IMR-90 (cell line): ENCODE measurements around the gene TMED8. TPM values are rescaled to one million over a fixed set of nuclear protein-coding genes. Genes with fewer than 3 reads are reported as not detected.

Experiments
- ATAC-seq: fragments of 200-7000 bp; cut with Tn5 transposase; 2 replicates; pipeline ENCODE4 v1.9.1; 2020; ENCODE audit warnings: low read depth, mild to moderate bottlenecking, moderate library complexity
- BruUV-seq: library from RNA; stranded (reverse); fragments of 400-500 nt; replicated peaks from 2 replicates; lab custom pipeline; 2021; lab: Mats Ljungman, UMichigan
- CTCF ChIA-PET: fragments of 300-600 bp; formaldehyde crosslinking; extraction: SDS; loops from one replicate; lab custom pipeline; 2021; ENCODE audit warnings: antibody characterized with exemption; lab: Yijun Ruan, JAX
- POLR2A ChIA-PET: fragments of 300-600 bp; sonication (Branson Sonifier 250); formaldehyde crosslinking; loops from one replicate; lab custom pipeline; 2022; ENCODE audit warnings: antibody characterized with exemption; ENCODE audit not compliant: unreplicated experiment; lab: Charles Lee
- DNase-seq: peaks from one replicate; pipeline ENCODE4 v3.0.0; 2013
- H2AFZ ChIP-seq: replicated peaks from 2 replicates; pipeline ENCODE3; 2013; ENCODE audit warnings: low read length, mild to moderate bottlenecking; ENCODE audit not compliant: poor library complexity
- H2AK5ac ChIP-seq: 2 replicates; pipeline ENCODE4 v1.6.1; 2013; ENCODE audit warnings: low read depth, low read length, inconsistent platforms
- H2AK9ac ChIP-seq: replicated peaks from 2 replicates; pipeline ENCODE3; 2013; ENCODE audit warnings: mild to moderate bottlenecking, low read depth, low read length, moderate library complexity; ENCODE audit not compliant: poor library complexity
- H2BK120ac ChIP-seq: 2 replicates; pipeline ENCODE4 v1.6.1; 2013; ENCODE audit warnings: low read depth, low read length, inconsistent platforms
- H2BK15ac ChIP-seq: 3 replicates; pipeline ENCODE4 v1.6.1; 2013; ENCODE audit warnings: low read depth, low read length, inconsistent platforms
- H2BK20ac ChIP-seq: 2 replicates; pipeline ENCODE4 v1.6.1; 2013; ENCODE audit warnings: low read depth, mild to moderate bottlenecking, inconsistent platforms, low read length, moderate library complexity
- H2BK5ac ChIP-seq: 2 replicates; pipeline ENCODE4 v1.6.1; 2013; ENCODE audit warnings: mild to moderate bottlenecking, low read depth, low read length, inconsistent platforms; ENCODE audit not compliant: poor library complexity, severe bottlenecking
- H3K14ac ChIP-seq: replicated peaks from 2 replicates; pipeline ENCODE4 v1.6.1; 2013; ENCODE audit warnings: low read depth, low read length, inconsistent platforms
- H3K18ac ChIP-seq: 2 replicates; pipeline ENCODE4 v1.6.1; 2013; ENCODE audit warnings: low read depth, low read length, control low read depth
- H3K23ac ChIP-seq: 2 replicates; pipeline ENCODE4 v1.6.1; 2013; ENCODE audit warnings: low read depth, low read length, inconsistent platforms
- H3K27ac ChIP-seq: 2 replicates; pipeline ENCODE4 v1.5.1; 2013; ENCODE audit warnings: mild to moderate bottlenecking, control low read depth, low read length; ENCODE audit not compliant: insufficient read depth
- H3K27me3 ChIP-seq: 2 replicates; pipeline ENCODE4 v1.6.1; 2013; ENCODE audit warnings: low read length; ENCODE audit not compliant: control insufficient read depth, insufficient read depth
- H3K36me3 ChIP-seq: 2 replicates; pipeline ENCODE4 v1.6.1; 2013; ENCODE audit warnings: low read length, mixed read lengths; ENCODE audit not compliant: control insufficient read depth, insufficient read depth
- H3K4ac ChIP-seq: 2 replicates; pipeline ENCODE4 v1.6.1; 2013; ENCODE audit warnings: low read depth, low read length, inconsistent platforms
- H3K4me1 ChIP-seq: 2 replicates; pipeline ENCODE4 v1.6.1; 2013; ENCODE audit warnings: low read length, mixed read lengths; ENCODE audit not compliant: control insufficient read depth, insufficient read depth
- H3K4me2 ChIP-seq: 2 replicates; pipeline ENCODE4 v1.6.1; 2013; ENCODE audit warnings: low read depth, mild to moderate bottlenecking, control low read depth, low read length, moderate library complexity
- H3K4me3 ChIP-seq: 2 replicates; pipeline ENCODE4 v1.5.1; 2013; ENCODE audit warnings: low read depth, mild to moderate bottlenecking, control low read depth, low read length, moderate library complexity; ENCODE audit not compliant: insufficient read depth
- H3K56ac ChIP-seq: 2 replicates; pipeline ENCODE4 v1.6.1; 2013; ENCODE audit warnings: low read length, inconsistent platforms; ENCODE audit not compliant: insufficient read depth; ENCODE audit errors: extremely low read depth
- H3K79me1 ChIP-seq, 2 experiments: 2 replicates each; pipeline ENCODE4 v1.6.1; 2013; ENCODE audit warnings: low read length in 2 of 2, inconsistent platforms in 1 of 2, low read depth in 1 of 2
- H3K9ac ChIP-seq: 2 replicates; pipeline ENCODE4 v1.6.1; 2013; ENCODE audit warnings: low read depth, low read length, control low read depth
- H3K9me1 ChIP-seq: 2 replicates; pipeline ENCODE4 v1.6.1; 2013; ENCODE audit warnings: low read length, inconsistent platforms; ENCODE audit not compliant: insufficient read depth
- H3K9me3 ChIP-seq: 2 replicates; pipeline ENCODE4 v1.6.1; 2013; ENCODE audit warnings: low read length; ENCODE audit not compliant: control insufficient read depth, insufficient read depth
- H4K20me1 ChIP-seq: 2 replicates; pipeline ENCODE4 v1.6.1; 2013; ENCODE audit warnings: low read length, inconsistent platforms; ENCODE audit not compliant: insufficient read depth
- H4K5ac ChIP-seq: 2 replicates; pipeline ENCODE4 v1.6.1; 2013; ENCODE audit warnings: mild to moderate bottlenecking, low read depth, low read length, control low read depth
- H4K8ac ChIP-seq, 2 experiments: 2 replicates each; pipeline ENCODE4 v1.6.1; 2013; ENCODE audit warnings: low read depth in 2 of 2, low read length in 2 of 2, control low read depth in 1 of 2, inconsistent platforms in 1 of 2
- H4K91ac ChIP-seq: 2 replicates; pipeline ENCODE4 v1.6.1; 2013; ENCODE audit warnings: low read depth, low read length, inconsistent platforms; ENCODE audit not compliant: insufficient read depth
- BHLHE40 ChIP-seq: fragments of 150-350 bp; IDR thresholded peaks from 2 replicates; pipeline ENCODE4 v1.6.1; 2016; ENCODE audit warnings: mild to moderate bottlenecking, low read depth, low read length
- CHD1 ChIP-seq: IDR thresholded peaks from 2 replicates; pipeline ENCODE4 v1.6.1; 2012; ENCODE audit warnings: low read depth, low read length, improper control_type of control experiment
- CTCF ChIP-seq: conservative IDR thresholded peaks from 2 replicates; pipeline ENCODE4 v1.5.1; 2012; ENCODE audit warnings: mild to moderate bottlenecking, low read depth, low read length, improper control_type of control experiment
- MAZ ChIP-seq: IDR thresholded peaks from 2 replicates; pipeline ENCODE4 v1.6.1; 2012; ENCODE audit warnings: low read depth, mild to moderate bottlenecking, low read length, improper control_type of control experiment, moderate library complexity, borderline replicate concordance
- MXI1 ChIP-seq: IDR thresholded peaks from 2 replicates; pipeline ENCODE4 v1.6.1; 2012; ENCODE audit warnings: low read depth, mild to moderate bottlenecking, low read length, moderate library complexity, borderline replicate concordance
- RAD21 ChIP-seq: IDR thresholded peaks from 2 replicates; pipeline ENCODE4 v1.6.1; 2012; ENCODE audit warnings: low read length, improper control_type of control experiment
- RCOR1 ChIP-seq: IDR thresholded peaks from 2 replicates; pipeline ENCODE4 v1.6.1; 2012; ENCODE audit warnings: mild to moderate bottlenecking, low read length, improper control_type of control experiment; ENCODE audit not compliant: insufficient replicate concordance
- RFX5 ChIP-seq: IDR thresholded peaks from 2 replicates; pipeline ENCODE4 v1.8.0; 2012; ENCODE audit warnings: low read depth, mild to moderate bottlenecking, low read length, moderate library complexity
- USF2 ChIP-seq: fragments of 150-350 bp; IDR thresholded peaks from 2 replicates; pipeline ENCODE4 v1.6.1; 2017; ENCODE audit warnings: mild to moderate bottlenecking, antibody characterized with exemption, low read length, low read depth
- WGBS, 2 experiments: methylation state at CpG; one replicate each; pipeline versions ENCODE4 v1.1.5 to v1.1.7; 2013; ENCODE audit warnings: missing lambda C conversion rate in 2 of 2; ENCODE audit not compliant: insufficient read length in 1 of 2; ENCODE audit errors: extremely low coverage in 2 of 2; 5-methylcytosine and 5-hydroxymethylcytosine counted together
- dilution Hi-C: fragments of 300-500 bp; cut with HindIII; formaldehyde crosslinking; loops from one replicate; pipeline ENCODE4 v1.14.3; 2018; ENCODE audit warnings: low sequenced_read_pairs; ENCODE audit not compliant: unreplicated experiment
- in situ Hi-C: fragments of 300-500 bp; cut with MboI; formaldehyde crosslinking; loops from 3 replicates; pipeline ENCODE4 v1.14.3; 2019; ENCODE audit warnings: low sequenced_read_pairs, inconsistent platforms, mixed read lengths
- intact Hi-C: fragments of 100-400 bp; cut with micrococcal nuclease; formaldehyde crosslinking; loops from 2 replicates; pipeline ENCODE4 v1.10.0; 2022
- polyA plus RNA-seq, 3 experiments: library from polyadenylated mRNA; depleted of rRNA; stranded (reverse); fragments of >200 nt; gene quantifications; 2 replicates each; pipeline ENCODE4 v1.2.3, GENCODE V29; 2012; ENCODE audit warnings: low replicate concordance in 1 of 3
- total RNA-seq: library from RNA; depleted of rRNA; stranded (reverse); fragments of >200 nt; gene quantifications from 2 replicates; pipeline ENCODE4 v1.2.3, GENCODE V29; 2012

Gene TMED8
- total and polyA plus RNA-seq, 2 of the 4 experiments (the other 2 are of a cell fraction), result 2.2 to 5.0 TPM

GRCh38 chr14:77318006-77318553 lies 58.8 kb downstream of the TMED8 start:
- no peak overlapping the region for H4K5ac ChIP-seq
- H3K27ac ChIP-seq, result no peak overlapping the region
- no peak overlapping the region for H3K56ac ChIP-seq
- BruUV-seq, result no TSS peak
- no peak overlapping the region for H3K4me3 ChIP-seq
- H3K79me1 ChIP-seq, result peaks cover 29 to 64% of the 10 kb centered on the region in 2 experiments
- no peaks in the 10 kb centered on the region for H3K9me3 ChIP-seq
- H3K18ac ChIP-seq, result no peak overlapping the region
- H2AFZ ChIP-seq, result no peak overlapping the region
- intact Hi-C loops, result no loop called here
- H3K9me1 ChIP-seq, result peaks cover 19% of the 10 kb centered on the region
- H2BK5ac ChIP-seq, result no peak overlapping the region
- H3K4me1 ChIP-seq, result peaks cover 16% of the 10 kb centered on the region
- H2BK20ac ChIP-seq, result no peak overlapping the region
- in situ Hi-C loops, result loop anchor here (5.0 to 25.0 kb wide), 2 partner anchors 166 to 431 kb away; no protein-coding TSS in a partner anchor
- H4K20me1 ChIP-seq, result peaks cover 9% of the 10 kb centered on the region
- H3K14ac ChIP-seq, result no peak overlapping the region
- H2AK9ac ChIP-seq, result no peak overlapping the region
- no peak overlapping the region for H2BK15ac ChIP-seq
- CTCF ChIA-PET, result no interaction called here
- H3K23ac ChIP-seq, result no peak overlapping the region
- H4K91ac ChIP-seq, result no peak overlapping the region
- dilution Hi-C loops, result no loop called here
- ATAC-seq, result no peak
- no peak overlapping the region for H2AK5ac ChIP-seq
- no peak overlapping the region for H2BK120ac ChIP-seq
- no peak for TF ChIP-seq RAD21
- TF ChIP-seq MXI1, result no peak
- TF ChIP-seq MAZ, result no peak
- TF ChIP-seq RFX5, result no peak
- TF ChIP-seq RCOR1, result no peak
- no peak for TF ChIP-seq CHD1
- no peak for TF ChIP-seq BHLHE40
- TF ChIP-seq CTCF, result no peak
- no peak for TF ChIP-seq USF2
- H3K4me2 ChIP-seq, result no peak overlapping the region
- H3K9ac ChIP-seq, result no peak overlapping the region
- POLR2A ChIA-PET, result no interaction called here
- H4K8ac ChIP-seq, result no peak overlapping the region
- no peak for DNase-seq
- H3K4ac ChIP-seq, result no peak overlapping the region
- H3K27me3 ChIP-seq, result no peaks in the 10 kb centered on the region
- no CpG with 5 or more reads among the region's 5 CpGs for WGBS, 2 experiments
- no peaks in the 10 kb centered on the region for H3K36me3 ChIP-seq
